Measurements from ENCODE around the gene HDGF.

DNA sequence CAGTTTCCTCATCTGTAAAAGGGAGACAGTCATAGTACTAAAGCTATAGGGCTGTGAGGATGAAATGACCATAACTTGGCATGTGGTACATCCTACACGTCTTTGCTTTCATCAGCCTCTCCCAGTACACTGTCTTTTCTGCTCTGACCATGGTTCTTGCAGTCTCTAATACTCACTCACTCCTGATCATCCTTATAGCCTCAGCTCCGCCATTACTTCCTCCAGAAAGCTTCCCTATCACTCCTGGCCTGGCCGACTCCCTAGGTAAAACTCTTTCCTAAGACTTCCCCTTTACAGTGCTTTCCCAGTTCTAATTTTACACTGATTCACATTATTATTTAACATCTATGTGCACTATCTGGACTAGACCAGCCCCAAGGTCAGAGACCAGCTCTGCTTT lies 5.6 kb downstream of the HDGF start:
- no peak for TF ChIP-seq POLR2AphosphoS5 (IDR thresholded peaks at IDR 0.05; ENCODE audit: low read depth, low read length)
- TF ChIP-seq, protein P1, sequence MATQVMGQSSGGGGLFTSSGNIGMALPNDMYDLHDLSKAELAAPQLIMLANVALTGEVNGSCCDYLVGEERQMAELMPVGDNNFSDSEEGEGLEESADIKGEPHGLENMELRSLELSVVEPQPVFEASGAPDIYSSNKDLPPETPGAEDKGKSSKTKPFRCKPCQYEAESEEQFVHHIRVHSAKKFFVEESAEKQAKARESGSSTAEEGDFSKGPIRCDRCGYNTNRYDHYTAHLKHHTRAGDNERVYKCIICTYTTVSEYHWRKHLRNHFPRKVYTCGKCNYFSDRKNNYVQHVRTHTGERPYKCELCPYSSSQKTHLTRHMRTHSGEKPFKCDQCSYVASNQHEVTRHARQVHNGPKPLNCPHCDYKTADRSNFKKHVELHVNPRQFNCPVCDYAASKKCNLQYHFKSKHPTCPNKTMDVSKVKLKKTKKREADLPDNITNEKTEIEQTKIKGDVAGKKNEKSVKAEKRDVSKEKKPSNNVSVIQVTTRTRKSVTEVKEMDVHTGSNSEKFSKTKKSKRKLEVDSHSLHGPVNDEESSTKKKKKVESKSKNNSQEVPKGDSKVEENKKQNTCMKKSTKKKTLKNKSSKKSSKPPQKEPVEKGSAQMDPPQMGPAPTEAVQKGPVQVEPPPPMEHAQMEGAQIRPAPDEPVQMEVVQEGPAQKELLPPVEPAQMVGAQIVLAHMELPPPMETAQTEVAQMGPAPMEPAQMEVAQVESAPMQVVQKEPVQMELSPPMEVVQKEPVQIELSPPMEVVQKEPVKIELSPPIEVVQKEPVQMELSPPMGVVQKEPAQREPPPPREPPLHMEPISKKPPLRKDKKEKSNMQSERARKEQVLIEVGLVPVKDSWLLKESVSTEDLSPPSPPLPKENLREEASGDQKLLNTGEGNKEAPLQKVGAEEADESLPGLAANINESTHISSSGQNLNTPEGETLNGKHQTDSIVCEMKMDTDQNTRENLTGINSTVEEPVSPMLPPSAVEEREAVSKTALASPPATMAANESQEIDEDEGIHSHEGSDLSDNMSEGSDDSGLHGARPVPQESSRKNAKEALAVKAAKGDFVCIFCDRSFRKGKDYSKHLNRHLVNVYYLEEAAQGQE (IDR thresholded peaks at IDR 0.05; ENCODE audit: insufficient read depth in 1 of 2, low read depth in 2 of 2, low read length in 2 of 2) = no peak
- no peak for TF ChIP-seq TAF1 (IDR thresholded peaks at IDR 0.05; ENCODE audit: borderline replicate concordance, insufficient read depth, low read length)
- TF ChIP-seq SIN3A (IDR thresholded peaks at IDR 0.05; ENCODE audit: borderline replicate concordance, insufficient read depth, low read length) = no peak

Measured in PFSK-1 (cell line).